ENCODE measurements around the gene SENP1.

GRCh38 chr12:48013287-48013686, 92.6 kb downstream of the SENP1 start:
- no peak for TF ChIP-seq POLR2A (IDR thresholded peaks at IDR 0.05)
- no peak for TF ChIP-seq CTCF (IDR thresholded peaks at IDR 0.05)

Data from heart left ventricle (tissue), 13 donors.